GM19397 (cell line): ENCODE data around the gene COMTD1.
"Not testable (repeated sequence)": the region's sequence is repeated elsewhere in the genome, so short reads cannot be mapped to it uniquely, and the experiment has no call there.

Experiments
- ATAC-seq: cut with Tn5 transposase; IDR thresholded peaks from one replicate; pipeline ENCODE4 v1.9.1; 2021; ENCODE audit warnings: mild to moderate bottlenecking, moderate library complexity; ENCODE audit not compliant: unreplicated experiment

Gene COMTD1

GRCh38 chr10:75197066-75197465, 38.7 kb downstream of the COMTD1 start:
- no peak for ATAC-seq

GRCh38 chr10:75195035-75195763, 40.6 kb downstream of the COMTD1 start:
- no peak for ATAC-seq

GRCh38 chr10:75194625-75195024, 41.1 kb downstream of the COMTD1 start:
- not testable (repeated sequence) for ATAC-seq

GRCh38 chr10:75191821-75192568, 43.8 kb downstream of the COMTD1 start:
- no peak for ATAC-seq

GRCh38 chr10:75189266-75190096, 46.3 kb downstream of the COMTD1 start:
- no peak for ATAC-seq

GRCh38 chr10:75188522-75188921, 47.2 kb downstream of the COMTD1 start:
- ATAC-seq: not testable (repeated sequence)

GRCh38 chr10:75187961-75188426, 47.8 kb downstream of the COMTD1 start:
- ATAC-seq: no peak

GRCh38 chr10:75186310-75186709, 49.4 kb downstream of the COMTD1 start:
- ATAC-seq: no peak
